ENCODE measurements around the gene TENM4.

TENM4 gene

GRCh38 chr11:79434283-79434682 is 6.5 kb downstream of the TENM4 start:
- no peak overlapping the region for H3K4me3 ChIP-seq (ENCODE audit: low read depth, low read length)
- TF ChIP-seq CTCF (IDR thresholded peaks at IDR 0.05; ENCODE audit: low read depth, low read length, missing control alignments): no peak
- no peak for DNase-seq (ENCODE audit: low read depth)

GRCh38 chr11:79432138-79432537 is 8.7 kb downstream of the TENM4 start:
- H3K4me3 ChIP-seq (ENCODE audit: low read depth, low read length): no peak overlapping the region
- no peak for DNase-seq (ENCODE audit: low read depth)
- no peak for TF ChIP-seq CTCF (IDR thresholded peaks at IDR 0.05; ENCODE audit: low read depth, low read length, missing control alignments)

- no peak for TF ChIP-seq CTCF (IDR thresholded peaks at IDR 0.05; ENCODE audit: low read depth, low read length, missing control alignments)
- no peak for DNase-seq (ENCODE audit: low read depth)
- H3K4me3 ChIP-seq (ENCODE audit: low read depth, low read length): no peak overlapping the region
These were observed 9.3 kb downstream of the TENM4 start for GRCh38 chr11:79431535-79431934.

GRCh38 chr11:79430280-79430679 is 10.6 kb downstream of the TENM4 start:
- no peak for TF ChIP-seq CTCF (IDR thresholded peaks at IDR 0.05; ENCODE audit: low read depth, low read length, missing control alignments)
- no peak for DNase-seq (ENCODE audit: low read depth)
- H3K4me3 ChIP-seq (ENCODE audit: low read depth, low read length): no peak overlapping the region

- no peak for TF ChIP-seq CTCF (IDR thresholded peaks at IDR 0.05; ENCODE audit: low read depth, low read length, missing control alignments)
- H3K4me3 ChIP-seq (ENCODE audit: low read depth, low read length): no peak overlapping the region
- no peak for DNase-seq (ENCODE audit: low read depth)
These were observed 12.4 kb downstream of the TENM4 start for GRCh38 chr11:79428406-79428805.

GRCh38 chr11:79427611-79428327 is 13.1 kb downstream of the TENM4 start:
- TF ChIP-seq CTCF (IDR thresholded peaks at IDR 0.05; ENCODE audit: low read depth, low read length, missing control alignments): no peak
- H3K4me3 ChIP-seq (ENCODE audit: low read depth, low read length): no peak overlapping the region
- no peak for DNase-seq (ENCODE audit: low read depth)

GRCh38 chr11:79427126-79427525 is 13.7 kb downstream of the TENM4 start:
- no peak for DNase-seq (ENCODE audit: low read depth)
- TF ChIP-seq CTCF (IDR thresholded peaks at IDR 0.05; ENCODE audit: low read depth, low read length, missing control alignments): no peak
- no peak overlapping the region for H3K4me3 ChIP-seq (ENCODE audit: low read depth, low read length)
